ENCODE measurements around the gene AURKA. TPM values are rescaled to one million over a fixed set of nuclear protein-coding genes. Genes with fewer than 3 reads are reported as not detected.

Gene AURKA
- total RNA-seq, 1 experiment from 2014 or later, result 75.3 TPM

DNA sequence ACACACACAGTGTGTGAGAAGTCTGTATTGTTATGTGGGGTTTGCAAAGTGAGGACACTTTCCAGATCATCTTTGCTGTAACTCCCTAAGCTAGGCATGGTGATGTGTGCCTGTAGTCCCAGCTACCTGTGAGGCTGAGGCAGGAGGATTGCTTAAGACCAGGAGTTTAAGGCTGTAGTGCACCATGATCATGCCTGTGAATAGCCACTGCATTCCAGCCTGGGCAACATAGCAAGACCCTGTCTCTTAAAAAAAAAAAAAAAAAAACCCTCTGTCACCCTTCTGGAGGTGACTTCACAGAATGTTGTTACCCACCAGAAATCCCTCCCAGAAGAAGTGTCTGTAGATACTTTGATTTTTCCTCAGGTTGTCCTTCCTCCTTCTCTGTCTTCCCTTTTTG is 34.9 kb upstream of the AURKA start:
- Mint-ChIP-seq H3K27me3 (ENCODE audit: insufficient read depth, unreplicated experiment) (no peaks in the 10 kb centered on the region), H3K27ac (ENCODE audit: low read depth, unreplicated experiment) (no peak overlapping the region), H3K4me3 (ENCODE audit: unreplicated experiment) (no peak overlapping the region), H3K36me3 (ENCODE audit: insufficient read depth, unreplicated experiment) (no peaks in the 10 kb centered on the region), H3K9me3 (ENCODE audit: unreplicated experiment) (no peaks in the 10 kb centered on the region), H3K4me1 (ENCODE audit: insufficient read depth, unreplicated experiment) (peaks cover 19% of the 10 kb centered on the region)
- no TSS peak for BruUV-seq (replicated peaks)
- POLR2A ChIA-PET, result no interaction called here
- CTCF ChIA-PET, result interaction anchor here (0.8 to 1.9 kb wide), 3 partner anchors 9 to 89 kb away, joined by 3 to 7 read pairs (median 5); no protein-coding TSS in a partner anchor
- intact Hi-C loops (cut with micrococcal nuclease), result no loop called here
- DNase-seq (ENCODE audit: unreplicated experiment), result no peak
- TF ChIP-seq CTCF (IDR thresholded peaks at IDR 0.05; ENCODE audit: unreplicated experiment), result no peak

GRCh38 chr20:56426026-56426425 is 34.0 kb upstream of the AURKA start:
- no peak for TF ChIP-seq CTCF (IDR thresholded peaks at IDR 0.05; ENCODE audit: unreplicated experiment)
- Mint-ChIP-seq H3K27ac (ENCODE audit: low read depth, unreplicated experiment) (no peak overlapping the region), H3K9me3 (ENCODE audit: unreplicated experiment) (no peaks in the 10 kb centered on the region), H3K4me3 (ENCODE audit: unreplicated experiment) (no peak overlapping the region), H3K27me3 (ENCODE audit: insufficient read depth, unreplicated experiment) (no peaks in the 10 kb centered on the region), H3K36me3 (ENCODE audit: insufficient read depth, unreplicated experiment) (no peaks in the 10 kb centered on the region), H3K4me1 (ENCODE audit: insufficient read depth, unreplicated experiment) (peaks cover 19% of the 10 kb centered on the region)
- BruUV-seq (replicated peaks), result no TSS peak
- CTCF ChIA-PET, result interaction anchor here (0.6 to 1.9 kb wide), 4 partner anchors 8 to 757 kb away, joined by 3 to 7 read pairs (median 4); no protein-coding TSS in a partner anchor
- POLR2A ChIA-PET, result interaction anchor here (0.6 kb wide), 1 partner anchor 90 kb away, joined by 3 read pairs; no protein-coding TSS in a partner anchor
- intact Hi-C loops (cut with micrococcal nuclease), result no loop called here
- no peak for DNase-seq (ENCODE audit: unreplicated experiment)

DNA sequence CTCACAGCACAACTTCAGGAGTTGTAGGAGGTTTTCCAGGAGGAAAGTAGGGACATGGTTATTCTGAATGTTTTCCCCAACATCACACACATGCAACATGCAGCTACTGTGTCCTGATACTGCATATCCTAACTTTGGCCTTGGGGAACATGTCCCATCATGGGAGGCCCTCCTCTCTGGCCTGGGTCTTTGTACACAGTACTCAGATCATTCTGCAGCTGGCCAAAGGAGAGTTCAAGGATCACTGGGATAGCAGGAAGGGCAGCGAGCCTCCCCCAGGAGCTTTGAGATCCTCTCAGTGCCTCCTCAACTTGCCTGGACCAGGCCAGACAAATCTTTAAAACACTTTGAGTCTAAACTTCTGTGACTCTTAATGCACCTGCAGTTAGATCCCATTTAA is 32.9 kb upstream of the AURKA start:
- Mint-ChIP-seq H3K27ac (ENCODE audit: low read depth, unreplicated experiment) (no peak overlapping the region), H3K9me3 (ENCODE audit: unreplicated experiment) (no peaks in the 10 kb centered on the region), H3K4me3 (ENCODE audit: unreplicated experiment) (no peak overlapping the region), H3K36me3 (ENCODE audit: insufficient read depth, unreplicated experiment) (no peaks in the 10 kb centered on the region), H3K4me1 (ENCODE audit: insufficient read depth, unreplicated experiment) (peaks cover 19% of the 10 kb centered on the region), H3K27me3 (ENCODE audit: insufficient read depth, unreplicated experiment) (no peaks in the 10 kb centered on the region)
- no TSS peak for BruUV-seq (replicated peaks)
- intact Hi-C loops (cut with micrococcal nuclease), result no loop called here
- ChIA-PET POLR2A (no interaction called here), CTCF (interaction anchor here (0.6 to 1.9 kb wide), 4 partner anchors 24 to 153 kb away, joined by 3 to 7 read pairs (median 4); no protein-coding TSS in a partner anchor)
- TF ChIP-seq CTCF (IDR thresholded peaks at IDR 0.05; ENCODE audit: unreplicated experiment), result no peak
- no peak for DNase-seq (ENCODE audit: unreplicated experiment)

GRCh38 chr20:56423886-56424285 is 31.9 kb upstream of the AURKA start:
- Mint-ChIP-seq H3K27me3 (ENCODE audit: insufficient read depth, unreplicated experiment) (no peaks in the 10 kb centered on the region), H3K4me1 (ENCODE audit: insufficient read depth, unreplicated experiment) (peaks cover 10% of the 10 kb centered on the region), H3K4me3 (ENCODE audit: unreplicated experiment) (no peak overlapping the region), H3K36me3 (ENCODE audit: insufficient read depth, unreplicated experiment) (no peaks in the 10 kb centered on the region), H3K27ac (ENCODE audit: low read depth, unreplicated experiment) (no peak overlapping the region), H3K9me3 (ENCODE audit: unreplicated experiment) (no peaks in the 10 kb centered on the region)
- intact Hi-C loops (cut with micrococcal nuclease), result no loop called here
- no peak for DNase-seq (ENCODE audit: unreplicated experiment)
- CTCF ChIA-PET, result interaction anchor here (0.7 to 1.7 kb wide), 4 partner anchors 9 to 154 kb away, joined by 3 to 4 read pairs (median 3); no protein-coding TSS in a partner anchor
- TF ChIP-seq CTCF (IDR thresholded peaks at IDR 0.05; ENCODE audit: unreplicated experiment), result no peak
- POLR2A ChIA-PET, result interaction anchor here (0.5 to 1.4 kb wide), 3 partner anchors 9 to 12 kb away, joined by 3 to 6 read pairs (median 4); partner anchors contain the start of gene CASS4
- BruUV-seq (replicated peaks), result no TSS peak

All from MCF 10A (cell line).